H9 (cell line): ENCODE data around the gene WDR64. TPM values are rescaled to one million over a fixed set of nuclear protein-coding genes. Genes with fewer than 3 reads are reported as not detected.

Experiments
- DNase-seq: peaks from one replicate; pipeline ENCODE4 v3.0.0-alpha.2; 2017
- H2AFZ ChIP-seq: one replicate; pipeline ENCODE4 v1.6.1; 2013; ENCODE audit warnings: mild to moderate bottlenecking, low read length, control low read depth, moderate library complexity
- H2AK5ac ChIP-seq: 2 replicates; pipeline ENCODE4 v1.6.1; 2013; ENCODE audit warnings: low read length, control low read depth, mixed read lengths; ENCODE audit not compliant: insufficient read length
- H2BK120ac ChIP-seq: one replicate; pipeline ENCODE4 v1.6.1; 2013; ENCODE audit warnings: low read depth, mild to moderate bottlenecking, low read length, control low read depth, inconsistent platforms; ENCODE audit not compliant: poor library complexity, severe bottlenecking
- H2BK12ac ChIP-seq: 2 replicates; pipeline ENCODE4 v1.6.1; 2013; ENCODE audit warnings: low read length, control low read depth, mixed read lengths, low read depth; ENCODE audit not compliant: insufficient read length
- H2BK15ac ChIP-seq: 2 replicates; pipeline ENCODE4 v1.6.1; 2013; ENCODE audit warnings: low read depth, low read length, control low read depth
- H2BK20ac ChIP-seq: one replicate; pipeline ENCODE4 v1.6.1; 2013; ENCODE audit warnings: low read depth, mild to moderate bottlenecking, low read length, control low read depth, inconsistent platforms; ENCODE audit not compliant: poor library complexity, severe bottlenecking
- H2BK5ac ChIP-seq: 2 replicates; pipeline ENCODE4 v1.6.1; 2013; ENCODE audit warnings: low read length, control low read depth, mixed read lengths; ENCODE audit not compliant: insufficient read length
- H3K14ac ChIP-seq: 2 replicates; pipeline ENCODE4 v1.6.1; 2013; ENCODE audit warnings: low read length, control low read depth; ENCODE audit not compliant: insufficient read depth
- H3K18ac ChIP-seq: 2 replicates; pipeline ENCODE4 v1.6.1; 2013; ENCODE audit warnings: low read depth, mild to moderate bottlenecking, mixed read lengths, low read length, control low read depth; ENCODE audit not compliant: insufficient read length
- H3K23ac ChIP-seq: 2 replicates; pipeline ENCODE4 v1.6.1; 2013; ENCODE audit warnings: low read length, control low read depth, mixed read lengths, low read depth; ENCODE audit not compliant: insufficient read length
- H3K23me2 ChIP-seq: 2 replicates; pipeline ENCODE4 v1.6.1; 2013; ENCODE audit warnings: low read depth, mild to moderate bottlenecking, mixed read lengths, low read length, control low read depth; ENCODE audit not compliant: insufficient read length, poor library complexity, severe bottlenecking
- H3K27ac ChIP-seq: 2 replicates; pipeline ENCODE4 v1.5.1; 2013; ENCODE audit warnings: low read length, control low read depth, mixed read lengths, low read depth; ENCODE audit not compliant: insufficient read length
- H3K27me3 ChIP-seq: 2 replicates; pipeline ENCODE4 v1.6.1; 2013; ENCODE audit warnings: low read length, control low read depth, inconsistent platforms; ENCODE audit not compliant: insufficient read depth
- H3K4ac ChIP-seq: 2 replicates; pipeline ENCODE4 v1.6.1; 2013; ENCODE audit warnings: low read depth, mild to moderate bottlenecking, control low read depth, inconsistent platforms, low read length, moderate library complexity
- H3K4me1 ChIP-seq: 2 replicates; pipeline ENCODE4 v1.6.1; 2013; ENCODE audit warnings: low read length, control low read depth, inconsistent platforms; ENCODE audit not compliant: insufficient read depth
- H3K4me2 ChIP-seq: 2 replicates; pipeline ENCODE4 v1.6.1; 2013; ENCODE audit warnings: low read length, control low read depth, mixed read lengths; ENCODE audit not compliant: insufficient read length, insufficient read depth
- H3K56ac ChIP-seq: 2 replicates; pipeline ENCODE4 v1.6.1; 2013; ENCODE audit warnings: low read depth, mild to moderate bottlenecking, mixed read lengths, low read length, control low read depth; ENCODE audit not compliant: insufficient read length
- H3K79me1 ChIP-seq: 2 replicates; pipeline ENCODE4 v1.6.1; 2013; ENCODE audit warnings: low read depth, mild to moderate bottlenecking, moderate library complexity, low read length, control low read depth, inconsistent platforms; ENCODE audit not compliant: insufficient read depth, poor library complexity, severe bottlenecking
- H3K79me2 ChIP-seq: 2 replicates; pipeline ENCODE4 v1.6.1; 2013; ENCODE audit warnings: low read length, control low read depth, inconsistent platforms; ENCODE audit not compliant: insufficient read depth
- H3K9ac ChIP-seq: 2 replicates; pipeline ENCODE4 v1.6.1; 2013; ENCODE audit warnings: low read length, control low read depth, mixed read lengths; ENCODE audit not compliant: insufficient read length; ENCODE audit errors: extremely low read depth
- H3K9me3 ChIP-seq: one replicate; pipeline ENCODE4 v1.6.1; 2013; ENCODE audit warnings: low read depth, low read length, inconsistent platforms; ENCODE audit not compliant: control insufficient read depth
- H3T11ph ChIP-seq: one replicate; pipeline ENCODE4 v1.6.1; 2013; ENCODE audit warnings: mild to moderate bottlenecking, low read length, control low read depth, inconsistent platforms
- H4K20me1 ChIP-seq: one replicate; pipeline ENCODE4 v1.6.1; 2013; ENCODE audit not compliant: control insufficient read depth, insufficient read length, insufficient read depth
- H4K5ac ChIP-seq: 2 replicates; pipeline ENCODE4 v1.6.1; 2013; ENCODE audit warnings: low read depth, mild to moderate bottlenecking, mixed read lengths, low read length, control low read depth; ENCODE audit not compliant: insufficient read length
- H4K8ac ChIP-seq: replicated peaks from 2 replicates; pipeline ENCODE4 v1.6.1; 2013; ENCODE audit warnings: low read length, control low read depth, mixed read lengths, low read depth; ENCODE audit not compliant: insufficient read length
- H4K91ac ChIP-seq: 2 replicates; pipeline ENCODE4 v1.6.1; 2013; ENCODE audit warnings: low read depth, mild to moderate bottlenecking, moderate library complexity, mixed read lengths, low read length, control low read depth; ENCODE audit not compliant: insufficient read length
- H3K27ac Mint-ChIP-seq, 3 experiments: 2 replicates in 2 of 3; 3 replicates in 1 of 3; pipeline ENCODE4 v1.8.0; 2020 to 2021; ENCODE audit warnings: mixed read lengths in 3 of 3, mild to moderate bottlenecking in 1 of 3, moderate library complexity in 1 of 3
- H3K27me3 Mint-ChIP-seq: 2 replicates; pipeline ENCODE4 v1.8.0; 2021; ENCODE audit warnings: low read depth, mild to moderate bottlenecking, moderate library complexity, mixed read lengths
- H3K36me3 Mint-ChIP-seq, 3 experiments: 2 replicates in 2 of 3; 3 replicates in 1 of 3; pipeline ENCODE4 v1.8.0; 2020 to 2021; ENCODE audit warnings: low read depth in 3 of 3, mixed read lengths in 3 of 3; ENCODE audit not compliant: insufficient read depth in 1 of 3
- H3K4me1 Mint-ChIP-seq, 2 experiments: 2 replicates each; pipeline ENCODE4 v1.8.0; 2020; ENCODE audit warnings: mixed read lengths in 2 of 2
- H3K4me3 Mint-ChIP-seq, 2 experiments: 2 replicates in 1 of 2; 3 replicates in 1 of 2; pipeline ENCODE4 v1.8.0; 2020 to 2021; ENCODE audit warnings: mild to moderate bottlenecking in 2 of 2, mixed read lengths in 2 of 2, moderate library complexity in 1 of 2
- H3K9me3 Mint-ChIP-seq, 2 experiments: 2 replicates in 1 of 2; 3 replicates in 1 of 2; pipeline ENCODE4 v1.8.0; 2020; ENCODE audit warnings: mild to moderate bottlenecking in 2 of 2, mixed read lengths in 2 of 2, moderate library complexity in 1 of 2
- WGBS: extraction: QIAGEN DNeasy Blood & Tissue Kit; methylation state at CpG from one replicate; pipeline ENCODE4 v1.1.7; 2013; ENCODE audit warnings: missing lambda C conversion rate, low lambda C conversion rate, mixed read lengths; ENCODE audit not compliant: insufficient read length; ENCODE audit errors: extremely low coverage; 5-methylcytosine and 5-hydroxymethylcytosine counted together
- total RNA-seq: library from RNA; stranded (reverse); gene quantifications from 2 replicates; pipeline ENCODE4 v1.2.1, GENCODE V29; 2021
- TF ChIP-seq, protein P1 (sequence below): fragments of 200-600 bp; sonication (generic); conservative IDR thresholded peaks from 3 replicates; pipeline ENCODE4 v1.8.0; 2021; ENCODE audit warnings: antibody characterized with exemption, mild to moderate bottlenecking

WDR64 gene
- total RNA-seq, 1 experiment from 2014 or later: not detected

DNA sequence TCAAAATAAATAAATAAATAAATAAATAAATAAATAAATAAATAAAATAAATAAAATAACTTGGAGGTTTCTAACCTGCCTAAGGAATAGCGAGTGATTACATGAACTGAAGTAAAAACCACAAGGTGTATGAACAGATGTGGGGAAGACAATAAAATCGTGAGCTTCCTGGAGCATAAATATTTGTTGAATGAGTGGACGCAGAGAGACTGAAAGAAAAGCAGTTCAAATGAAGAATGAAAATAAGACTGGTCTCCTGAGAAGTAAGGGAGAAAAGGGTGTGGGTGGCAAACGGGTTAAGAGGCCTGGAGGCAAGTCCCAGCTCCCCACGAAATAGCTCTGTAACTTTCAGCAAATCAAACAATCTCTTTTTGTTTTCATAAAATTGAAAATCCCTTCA, 45.5 kb upstream of the WDR64 start:
- H4K5ac ChIP-seq: no peak overlapping the region
- no peak overlapping the region for H3K56ac ChIP-seq
- H3K4ac ChIP-seq: no peak overlapping the region
- H2BK20ac ChIP-seq: no peak overlapping the region
- H3K18ac ChIP-seq: no peak overlapping the region
- no peaks in the 10 kb centered on the region for H3K23me2 ChIP-seq
- no peak overlapping the region for H2BK12ac ChIP-seq
- no peak overlapping the region for H3K4me3 Mint-ChIP-seq
- H3K4me1 ChIP-seq: no peaks in the 10 kb centered on the region
- no peak overlapping the region for H2BK120ac ChIP-seq
- no peak overlapping the region for H3T11ph ChIP-seq
- no peaks in the 10 kb centered on the region for H4K20me1 ChIP-seq
- H3K27ac Mint-ChIP-seq: no peak overlapping the region
- H3K36me3 Mint-ChIP-seq: peaks cover 0 to 3% (median 0%) of the 10 kb centered on the region in 3 experiments; a peak in 3 of 7 replicates
- no peaks in the 10 kb centered on the region for H3K9me3 ChIP-seq
- TF ChIP-seq, protein P1, sequence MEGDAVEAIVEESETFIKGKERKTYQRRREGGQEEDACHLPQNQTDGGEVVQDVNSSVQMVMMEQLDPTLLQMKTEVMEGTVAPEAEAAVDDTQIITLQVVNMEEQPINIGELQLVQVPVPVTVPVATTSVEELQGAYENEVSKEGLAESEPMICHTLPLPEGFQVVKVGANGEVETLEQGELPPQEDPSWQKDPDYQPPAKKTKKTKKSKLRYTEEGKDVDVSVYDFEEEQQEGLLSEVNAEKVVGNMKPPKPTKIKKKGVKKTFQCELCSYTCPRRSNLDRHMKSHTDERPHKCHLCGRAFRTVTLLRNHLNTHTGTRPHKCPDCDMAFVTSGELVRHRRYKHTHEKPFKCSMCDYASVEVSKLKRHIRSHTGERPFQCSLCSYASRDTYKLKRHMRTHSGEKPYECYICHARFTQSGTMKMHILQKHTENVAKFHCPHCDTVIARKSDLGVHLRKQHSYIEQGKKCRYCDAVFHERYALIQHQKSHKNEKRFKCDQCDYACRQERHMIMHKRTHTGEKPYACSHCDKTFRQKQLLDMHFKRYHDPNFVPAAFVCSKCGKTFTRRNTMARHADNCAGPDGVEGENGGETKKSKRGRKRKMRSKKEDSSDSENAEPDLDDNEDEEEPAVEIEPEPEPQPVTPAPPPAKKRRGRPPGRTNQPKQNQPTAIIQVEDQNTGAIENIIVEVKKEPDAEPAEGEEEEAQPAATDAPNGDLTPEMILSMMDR: no peak
- no peak for DNase-seq
- H4K91ac ChIP-seq: no peak overlapping the region
- H2AK5ac ChIP-seq: no peak overlapping the region
- no peak overlapping the region for H2AFZ ChIP-seq
- H4K8ac ChIP-seq: no peak overlapping the region
- no peak overlapping the region for H2BK5ac ChIP-seq
- no peaks in the 10 kb centered on the region for H3K79me1 ChIP-seq
- no peak overlapping the region for H3K4me2 ChIP-seq
- no peak overlapping the region for H3K14ac ChIP-seq
- WGBS: no CpG with 5 or more reads among the region's 5 CpGs
- H3K27me3 ChIP-seq: no peaks in the 10 kb centered on the region
- no peak overlapping the region for H3K9ac ChIP-seq
- H3K27ac ChIP-seq: no peak overlapping the region
- H3K9me3 Mint-ChIP-seq: no peaks in the 10 kb centered on the region; a peak in 1 of 5 replicates
- no peaks in the 10 kb centered on the region for H3K4me1 Mint-ChIP-seq
- H3K23ac ChIP-seq: no peak overlapping the region
- no peak overlapping the region for H2BK15ac ChIP-seq
- no peaks in the 10 kb centered on the region for H3K79me2 ChIP-seq
- H3K27me3 Mint-ChIP-seq: no peaks in the 10 kb centered on the region
